ENCODE measurements around the gene USP9Y.
"Not testable (repeated sequence)": the region's sequence is repeated elsewhere in the genome, so short reads cannot be mapped to it uniquely, and the experiment has no call there.

The USP9Y gene

GRCh38 chrY:12701181-12701695 is at the start of gene USP9Y:
Gene USP9Y, plus strand, starts transcription at chrY:12701231. Its CDS starts 8,217 bp downstream, at chrY:12709448.
- no peak for DNase-seq

DNA sequence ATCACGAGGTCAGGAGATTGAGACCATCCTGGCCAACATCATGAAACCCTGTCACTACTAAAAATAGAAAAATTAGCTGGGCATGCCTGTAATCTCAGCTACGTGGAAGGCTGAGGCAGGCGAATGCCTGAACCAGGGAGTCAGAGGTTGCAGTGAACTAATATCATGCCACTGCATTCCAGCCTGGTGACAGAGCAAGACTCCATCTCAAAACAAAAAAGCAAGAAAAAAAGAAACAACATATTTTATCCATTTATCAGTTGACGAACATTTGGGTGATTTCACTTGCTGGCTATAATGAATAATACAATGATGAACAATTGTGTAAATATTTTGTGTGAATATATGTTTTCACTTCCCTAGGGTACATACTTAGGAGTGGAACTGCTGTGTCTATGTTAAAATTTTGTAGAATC is 49.4 kb upstream of the USP9Y start:
- DNase-seq: no peak

DNA sequence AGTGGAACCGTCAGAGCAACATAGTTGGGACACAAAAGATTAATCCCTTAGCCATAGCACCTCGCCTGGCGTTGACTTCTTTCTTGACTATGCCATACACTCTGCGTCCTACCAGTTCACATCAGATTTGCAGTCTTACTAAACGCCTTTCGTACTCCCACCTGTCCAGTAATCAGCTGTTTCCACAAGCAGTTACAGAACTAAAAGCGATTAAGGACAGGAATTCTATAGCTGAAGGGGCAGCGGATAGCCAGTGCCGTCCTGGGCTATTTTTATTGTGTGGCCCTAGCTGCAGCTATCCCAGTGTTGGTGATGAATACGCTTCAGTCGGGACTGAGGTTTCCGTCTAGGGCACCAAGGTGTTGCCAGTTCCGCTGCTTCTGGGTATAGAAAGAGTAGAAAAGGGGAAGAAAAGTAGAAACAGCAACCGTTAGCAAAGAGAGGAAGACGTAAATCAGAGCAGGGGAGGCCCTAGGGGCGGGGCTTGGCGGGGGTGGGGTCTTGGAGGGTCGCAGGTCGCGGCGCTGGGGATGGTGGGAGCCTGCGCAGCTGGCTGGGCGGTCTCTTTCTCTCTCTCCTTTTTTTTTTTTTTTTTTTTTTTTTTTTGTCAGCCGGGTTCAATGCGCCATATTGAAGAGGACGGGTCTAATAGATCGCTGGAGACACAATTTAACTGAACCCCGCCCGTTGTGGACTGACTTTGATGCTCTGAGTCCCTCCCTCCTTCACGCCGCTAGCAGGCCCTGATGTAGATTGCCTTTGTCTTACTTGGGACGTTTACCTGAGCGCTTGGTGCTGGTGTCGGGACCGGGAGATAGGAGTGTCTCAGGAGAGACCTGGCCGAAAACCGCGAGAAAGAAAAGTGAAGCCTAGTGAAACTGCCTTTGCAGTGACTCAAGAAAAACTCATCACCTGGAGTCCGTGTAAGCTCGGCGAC is 39.0 kb upstream of the USP9Y start:
- DNase-seq: no peak

GRCh38 chrY:12662745-12663591 is 38.1 kb upstream of the USP9Y start:
- DNase-seq: no peak

DNA sequence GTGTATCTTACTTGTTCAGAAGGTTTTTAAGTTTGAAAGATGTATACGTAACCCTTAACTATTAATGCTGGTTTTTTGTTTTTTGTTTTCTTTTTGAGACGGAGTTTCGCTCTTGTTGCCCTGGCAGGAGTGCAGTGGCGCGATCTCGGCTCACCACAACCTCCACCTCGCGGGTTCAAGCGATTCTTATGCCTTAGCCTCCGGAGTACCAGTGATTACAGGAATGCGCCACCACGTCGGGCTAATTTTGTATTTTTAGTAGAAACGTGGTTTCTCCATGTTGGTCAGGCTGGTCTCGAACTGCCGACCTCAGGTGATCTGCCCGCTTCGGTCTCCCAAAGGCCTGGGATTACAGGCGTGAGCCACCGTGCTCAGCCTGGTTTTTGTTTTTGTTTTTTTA is 37.2 kb upstream of the USP9Y start:
- DNase-seq: not testable (repeated sequence)

DNA sequence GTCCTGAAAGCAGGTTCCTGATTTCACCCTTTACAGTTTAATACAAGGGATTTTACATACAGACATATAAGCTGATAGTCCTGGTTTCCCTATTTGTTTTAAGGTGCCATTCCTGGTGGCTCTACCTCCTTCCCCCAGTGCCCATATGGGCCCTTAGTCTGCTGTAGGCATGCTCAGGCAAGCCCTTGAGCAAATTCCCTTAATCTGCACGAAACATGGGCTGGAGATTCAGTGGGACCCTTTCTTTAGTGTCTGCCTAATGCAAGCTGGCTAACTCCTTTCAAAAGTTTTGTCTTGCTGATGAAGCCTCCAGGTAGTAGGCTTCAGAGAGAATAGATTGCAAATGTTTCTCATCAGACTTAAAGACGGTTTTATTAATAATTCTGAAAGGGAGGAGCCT is 22.9 kb upstream of the USP9Y start:
- no peak for DNase-seq

GRCh38 chrY:12681535-12681934 is 19.5 kb upstream of the USP9Y start:
- no peak for DNase-seq

GRCh38 chrY:12688337-12688736 is 12.7 kb upstream of the USP9Y start:
- DNase-seq: no peak

- no peak for DNase-seq
Observed at GRCh38 chrY:12700087-12700486, 944 bp upstream of the USP9Y start.

DNA sequence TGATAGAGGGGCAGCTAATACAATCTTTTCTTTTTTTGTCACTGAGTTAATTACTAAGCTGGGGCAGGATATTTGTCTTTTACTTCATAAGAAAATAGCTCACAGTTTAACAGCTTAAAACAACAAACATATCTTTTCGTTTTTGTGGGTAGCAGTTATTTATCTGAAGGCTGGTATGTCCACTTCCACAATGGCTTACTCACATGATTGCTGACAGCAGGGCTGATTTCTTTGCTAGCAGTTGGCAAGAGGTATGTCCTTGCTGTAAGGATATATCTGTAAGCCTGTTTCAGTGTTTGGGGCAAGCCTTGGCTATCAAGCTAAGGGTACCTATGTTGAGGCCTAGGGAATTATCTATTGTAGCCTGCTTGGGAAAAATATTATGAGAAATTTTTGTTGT is 1.1 kb downstream of the USP9Y start:
- DNase-seq: no peak

DNA sequence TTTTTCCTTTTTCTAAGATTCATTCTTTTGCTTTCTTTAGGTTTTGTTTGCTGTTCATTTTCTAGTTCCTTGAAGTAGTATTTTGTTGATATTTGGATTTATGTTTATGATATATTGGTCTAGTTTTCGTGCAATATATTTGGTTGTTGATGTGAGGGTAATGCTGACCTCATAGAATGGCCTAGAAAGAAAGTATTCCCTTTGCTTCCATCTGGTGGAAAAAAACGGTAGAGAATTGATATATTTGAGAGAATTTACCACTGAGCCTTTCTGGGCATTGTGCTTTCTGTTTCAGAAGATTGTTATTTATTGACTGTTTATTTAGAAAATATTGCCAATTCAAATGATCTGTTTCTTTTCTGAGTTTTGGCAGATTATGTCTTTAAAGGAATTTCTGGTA is 9.4 kb downstream of the USP9Y start:
- no peak for DNase-seq

GRCh38 chrY:12715376-12715775 is 14.3 kb downstream of the USP9Y start:
- no peak for DNase-seq

- no peak for DNase-seq
Observed at GRCh38 chrY:12729746-12730145, 28.7 kb downstream of the USP9Y start.

GRCh38 chrY:12733625-12734024 is 32.6 kb downstream of the USP9Y start:
- no peak for DNase-seq

- DNase-seq: no peak
Observed at GRCh38 chrY:12734051-12734450, 33.0 kb downstream of the USP9Y start.

DNA sequence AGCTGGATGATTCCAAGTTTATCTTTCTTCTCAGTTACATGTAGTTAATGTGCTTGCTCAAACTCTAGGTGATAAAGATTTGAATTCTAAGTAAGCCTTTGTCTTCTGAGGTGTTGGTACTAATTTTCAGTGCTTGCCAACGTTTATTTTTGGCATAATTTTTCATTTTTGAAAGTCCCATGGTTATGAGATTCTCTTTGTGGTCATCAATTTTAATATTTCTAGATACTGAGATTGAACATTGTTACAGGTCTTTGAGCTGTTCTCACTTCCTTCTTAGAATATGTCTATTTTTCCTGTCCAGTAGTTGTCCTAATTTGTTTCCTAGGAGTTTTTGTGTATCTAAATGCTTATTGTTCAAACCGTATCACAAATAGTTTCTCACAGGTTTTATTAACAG is 40.4 kb downstream of the USP9Y start:
- DNase-seq: no peak

- DNase-seq: no peak
Observed at GRCh38 chrY:12742725-12743124, 41.7 kb downstream of the USP9Y start.

DNA sequence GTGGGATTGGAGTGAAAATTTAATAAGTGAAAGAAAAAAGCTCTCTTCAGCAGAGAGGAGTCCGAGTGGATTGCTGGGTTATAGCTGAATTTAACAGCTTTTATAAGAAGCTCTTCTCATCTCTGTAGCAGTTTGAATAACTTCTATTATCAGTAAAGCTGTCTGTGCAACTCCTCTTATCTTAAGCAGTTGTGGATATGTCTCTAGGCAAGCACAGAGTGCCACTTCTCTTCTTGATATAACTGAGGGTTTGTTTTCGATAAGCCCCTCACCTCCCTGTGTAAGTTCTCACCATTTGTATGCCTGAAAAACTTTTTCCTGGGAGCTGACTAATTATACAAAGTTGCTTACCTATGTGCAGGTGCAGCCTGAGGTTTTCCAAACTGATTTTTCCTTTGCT is 43.1 kb downstream of the USP9Y start:
- no peak for DNase-seq

DNA sequence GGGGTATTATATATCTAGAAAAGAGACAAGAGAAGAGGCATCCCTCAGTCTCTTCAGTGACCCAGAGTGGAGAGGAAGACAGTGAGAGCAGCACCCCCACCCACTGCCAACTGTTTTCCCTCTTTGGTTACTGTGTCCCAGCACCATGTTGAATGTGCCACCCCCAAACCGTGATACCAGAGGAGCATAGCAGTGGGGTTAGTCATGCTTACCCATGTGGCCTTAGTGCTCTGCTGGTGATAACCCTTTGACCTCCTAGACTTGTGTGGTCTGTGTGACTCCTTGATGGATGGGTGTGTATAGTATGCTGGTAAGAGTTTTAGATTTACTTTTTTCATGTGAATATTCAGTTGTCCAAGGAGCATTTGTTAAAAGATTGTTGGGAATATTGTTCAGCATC is 48.3 kb downstream of the USP9Y start:
- no peak for DNase-seq

DNA sequence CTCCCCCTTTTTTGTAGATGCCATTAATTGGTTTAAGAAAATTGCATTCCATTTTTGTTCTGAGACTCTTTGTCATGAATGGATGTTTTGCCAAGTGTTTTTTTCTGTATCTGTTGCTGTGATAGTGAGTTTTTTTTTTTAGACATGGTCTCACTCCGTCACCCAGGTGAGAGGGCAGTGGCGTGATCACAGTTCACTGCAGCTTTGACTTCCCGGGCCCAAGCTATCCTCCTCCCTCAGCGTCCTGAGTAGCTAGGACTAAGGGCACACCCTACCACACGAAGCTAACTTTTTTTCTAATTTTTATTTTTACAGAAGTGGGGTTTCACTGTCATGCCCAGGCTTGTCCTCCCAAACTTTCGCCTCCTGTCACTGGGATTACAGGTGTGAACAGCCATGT is 51.8 kb downstream of the USP9Y start:
- no peak for DNase-seq

DNA sequence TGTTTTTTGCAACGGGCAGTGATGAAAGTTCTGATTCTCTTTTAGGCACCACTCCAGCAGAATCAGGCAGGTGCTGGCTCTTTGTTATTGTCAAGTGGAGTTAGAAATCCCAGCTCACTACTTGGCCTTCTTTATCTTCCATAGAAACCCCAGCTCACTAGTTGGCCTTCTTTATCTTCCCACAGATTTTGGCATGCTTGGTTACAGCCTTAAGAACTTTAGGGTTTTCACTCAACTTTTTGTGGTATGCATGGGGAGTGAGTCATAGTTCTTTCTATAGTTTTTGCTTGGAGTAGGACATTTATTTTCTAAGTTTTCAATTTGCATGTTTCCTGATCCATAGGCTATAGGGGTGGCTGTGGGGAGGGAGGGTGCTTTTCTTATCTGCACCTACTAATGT is 55.0 kb downstream of the USP9Y start:
- DNase-seq: no peak

DNA sequence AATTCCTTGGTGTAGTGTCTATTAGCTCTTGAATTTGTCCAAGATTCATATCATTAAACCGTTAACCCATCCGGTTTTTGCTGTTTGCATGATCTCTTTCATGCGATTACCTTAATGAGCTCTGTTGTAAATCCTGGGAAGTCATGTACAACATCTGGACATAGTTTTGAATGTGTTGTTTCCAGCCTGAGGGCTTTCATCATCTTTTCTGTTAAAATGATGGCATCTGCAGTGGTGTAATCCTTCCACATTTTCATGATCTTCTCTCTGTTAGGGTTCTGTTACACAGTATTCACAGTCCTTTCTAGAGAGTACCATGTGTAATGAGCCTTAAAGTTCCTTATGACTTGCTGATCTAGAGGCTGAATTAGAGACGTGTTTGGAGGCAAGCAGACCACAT is 64.9 kb downstream of the USP9Y start:
- DNase-seq: no peak

DNA sequence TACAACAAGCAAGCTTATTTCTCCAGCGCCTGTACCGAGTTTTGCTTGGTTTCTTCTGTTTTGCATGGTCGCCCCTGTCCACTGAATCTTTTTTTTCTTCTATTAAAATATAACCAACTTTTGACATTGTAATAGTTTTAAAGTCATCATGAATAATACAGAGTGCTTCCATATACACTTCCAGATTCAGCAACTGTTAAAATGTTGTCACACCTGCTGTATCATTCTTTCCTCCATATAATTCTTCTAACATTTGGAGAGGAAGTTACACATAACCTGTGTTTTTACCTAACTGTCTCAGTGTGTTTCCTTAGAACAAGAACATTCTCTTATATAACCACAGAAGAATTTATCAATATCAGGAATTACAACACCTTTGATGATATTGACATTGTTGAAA is 83.5 kb downstream of the USP9Y start:
- no peak for DNase-seq

DNA sequence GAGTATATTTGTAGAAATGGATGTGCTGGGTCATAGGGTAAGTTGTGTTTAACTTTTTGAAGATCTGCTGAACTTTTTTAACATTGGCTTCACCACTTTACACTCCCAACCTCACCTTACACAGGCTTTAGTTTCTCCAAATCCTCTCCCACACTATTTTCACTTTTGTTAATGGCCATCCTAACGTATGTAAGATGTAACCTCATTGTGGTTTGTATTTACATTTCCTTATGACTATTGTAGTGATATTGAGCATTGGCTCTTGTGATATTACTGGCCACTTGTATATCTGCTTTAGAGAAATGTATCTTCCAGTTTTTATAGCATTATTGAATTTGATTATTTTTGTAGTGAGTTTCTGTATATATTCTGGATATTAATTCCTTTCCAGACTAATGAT is 93.0 kb downstream of the USP9Y start:
- DNase-seq: no peak

Data from NCI-H1105 treated with DMSO at 0.1 percent for 48 hours (cell line).